ENCODE data around the gene ADI1. TPM values are rescaled to one million over a fixed set of nuclear protein-coding genes. Genes with fewer than 3 reads are reported as not detected.

ADI1 gene
- 10 to 100 TPM; 27.0 to 33.0 TPM for total RNA-seq
- total RNA-seq: 30.8 to 39.3 reads per million in 2 donors

DNA sequence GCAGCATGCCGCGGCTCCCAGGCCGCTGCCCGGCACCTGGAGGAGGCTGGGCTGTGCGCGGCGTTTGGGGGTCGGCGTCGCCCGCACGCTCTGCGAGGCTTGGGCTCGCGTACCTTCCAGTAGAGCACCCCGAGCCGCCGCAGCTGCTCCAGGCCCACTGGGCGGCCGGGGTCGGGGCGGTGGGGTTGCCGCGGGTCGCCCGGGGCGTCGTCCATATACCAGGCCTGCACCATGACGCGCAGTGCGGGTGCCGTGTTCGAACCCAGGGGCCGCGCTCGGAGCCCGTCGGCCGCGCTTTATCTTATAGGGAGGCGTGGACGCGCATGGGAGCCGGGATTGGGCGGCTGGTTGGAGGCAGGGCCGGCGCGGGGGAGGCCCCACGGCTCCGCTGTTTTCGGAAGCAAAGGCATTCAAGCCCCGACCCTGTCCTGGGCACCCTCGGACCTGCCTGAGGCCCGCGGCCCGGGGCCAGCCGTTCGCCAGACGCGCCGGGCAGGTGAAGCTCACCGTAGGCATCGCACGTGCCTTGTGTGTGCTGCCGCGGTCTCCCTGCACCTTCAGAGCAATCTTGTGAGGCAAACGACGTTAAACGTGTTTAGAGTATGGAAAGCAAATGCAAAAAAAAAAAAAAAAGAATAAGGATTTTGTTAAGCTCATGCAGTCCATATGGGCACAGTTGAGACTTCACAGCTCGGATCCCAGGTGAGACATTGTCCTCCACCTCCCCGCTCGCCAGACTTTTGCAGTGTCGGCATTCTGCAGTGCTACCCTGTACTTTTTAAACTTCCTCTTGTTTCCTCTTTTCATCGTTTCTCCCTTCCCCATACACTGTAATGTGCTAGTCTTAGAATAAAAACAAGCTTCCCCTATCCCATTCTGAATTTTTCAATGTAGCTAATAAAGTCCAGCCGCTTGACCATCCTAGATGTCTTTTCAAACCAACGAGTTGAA is at the start of gene ADI1:
TSS of gene ADI1 (minus strand) at position 277 of the 951 bp plus-strand sequence. CDS start at position 233, 44 bp downstream.
- no peaks in the 10 kb centered on the region for H3K27me3 Mint-ChIP-seq
- no peaks in the 10 kb centered on the region for H3K9me3 ChIP-seq (ENCODE audit: control insufficient read depth, low read length, poor library complexity, severe bottlenecking)
- H3K27ac Mint-ChIP-seq: peak within 1 kb of the TSS; percentile 93
- ATAC-seq: peak; percentile 74
- H3K4me1 Mint-ChIP-seq: peaks cover 33% of the 10 kb centered on the region
- peak; percentile 63 to 67 (median 67) for DNase-seq
- H3K4me3 Mint-ChIP-seq: peak within 1 kb of the TSS; percentile 92
- peaks cover 3% of the 10 kb centered on the region for H3K36me3 Mint-ChIP-seq (ENCODE audit: low read depth)

GRCh38 chr2:3566806-3567205 is 47.5 kb upstream of the ADI1 start:
- no peaks in the 10 kb centered on the region for H3K27me3 Mint-ChIP-seq
- ATAC-seq: no peak
- no peak overlapping the region for H3K27ac Mint-ChIP-seq
- H3K9me3 ChIP-seq (ENCODE audit: control insufficient read depth, low read length, poor library complexity, severe bottlenecking): no peaks in the 10 kb centered on the region
- no peak overlapping the region for H3K4me3 Mint-ChIP-seq
- H3K36me3 Mint-ChIP-seq (ENCODE audit: low read depth): no peaks in the 10 kb centered on the region
- no peak for DNase-seq
- H3K4me1 Mint-ChIP-seq: peaks cover 2% of the 10 kb centered on the region

- Mint-ChIP-seq H3K27ac (no peak overlapping the region), H3K4me1 (peaks cover 2% of the 10 kb centered on the region), H3K4me3 (no peak overlapping the region), H3K36me3 (ENCODE audit: low read depth) (peaks cover 2% of the 10 kb centered on the region), H3K27me3 (no peaks in the 10 kb centered on the region)
- DNase-seq (no peak), ATAC-seq (no peak)
- H3K9me3 ChIP-seq (ENCODE audit: control insufficient read depth, low read length, poor library complexity, severe bottlenecking): no peaks in the 10 kb centered on the region
These were observed 45.8 kb upstream of the ADI1 start for GRCh38 chr2:3565117-3565516.

GRCh38 chr2:3563521-3563976 is 44.2 kb upstream of the ADI1 start:
- Mint-ChIP-seq H3K4me1 (peaks cover 2% of the 10 kb centered on the region), H3K27ac (no peak overlapping the region), H3K36me3 (ENCODE audit: low read depth) (peaks cover 2% of the 10 kb centered on the region), H3K27me3 (no peaks in the 10 kb centered on the region), H3K4me3 (no peak overlapping the region)
- DNase-seq (no peak), ATAC-seq (no peak)
- no peaks in the 10 kb centered on the region for H3K9me3 ChIP-seq (ENCODE audit: control insufficient read depth, low read length, poor library complexity, severe bottlenecking)

GRCh38 chr2:3558205-3559014 is 39.1 kb upstream of the ADI1 start, which contains the start of gene RNASEH1:
TSS of gene RNASEH1 (minus strand) at chr2:3558333. CDS start at chr2:3558260, 73 bp downstream.
- Mint-ChIP-seq H3K36me3 (ENCODE audit: low read depth) (peaks cover 2% of the 10 kb centered on the region), H3K4me3 (peak within 1 kb of the TSS; percentile 93), H3K4me1 (peaks cover 15% of the 10 kb centered on the region), H3K27me3 (no peaks in the 10 kb centered on the region), H3K27ac (peak within 1 kb of the TSS; percentile 92)
- H3K9me3 ChIP-seq (ENCODE audit: control insufficient read depth, low read length, poor library complexity, severe bottlenecking): no peaks in the 10 kb centered on the region
- peak; percentile 96 for ATAC-seq
- DNase-seq: peak; percentile 94 to 99 (median 96)

DNA sequence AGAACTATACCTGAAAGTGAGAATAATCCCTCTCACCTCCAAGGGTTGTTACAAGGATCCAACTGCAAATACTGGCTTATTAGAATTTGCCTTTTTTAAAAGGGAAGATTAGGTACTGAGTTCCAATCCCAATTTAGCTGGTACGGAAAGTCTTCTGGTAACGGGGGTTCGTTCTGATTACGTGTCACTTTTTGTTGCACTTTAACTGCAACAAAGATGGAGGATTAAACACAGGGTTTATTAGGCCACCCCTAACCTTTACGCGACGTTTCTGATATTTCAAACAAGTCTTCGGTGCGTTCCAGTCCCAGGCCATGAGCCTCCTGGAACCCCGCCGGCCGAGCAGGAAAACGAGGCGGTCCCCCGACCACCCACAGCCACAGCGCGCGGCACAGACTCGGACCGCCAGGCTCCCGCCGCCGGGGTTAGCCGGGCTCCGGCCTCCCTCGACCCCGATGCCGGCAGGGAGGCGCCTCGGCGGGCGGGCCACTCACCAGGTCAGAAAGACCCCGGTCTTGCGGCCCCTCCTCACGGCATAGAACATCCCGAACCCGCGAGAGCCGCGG is 38.4 kb upstream of the ADI1 start:
- Mint-ChIP-seq H3K27me3 (no peaks in the 10 kb centered on the region), H3K36me3 (ENCODE audit: low read depth) (peaks cover 2% of the 10 kb centered on the region), H3K4me1 (peaks cover 15% of the 10 kb centered on the region), H3K4me3 (peak overlapping the region; percentile 93), H3K27ac (peak overlapping the region; percentile 92)
- H3K9me3 ChIP-seq (ENCODE audit: control insufficient read depth, low read length, poor library complexity, severe bottlenecking): no peaks in the 10 kb centered on the region
- no peak for DNase-seq
- peak; percentile 20 for ATAC-seq

DNA sequence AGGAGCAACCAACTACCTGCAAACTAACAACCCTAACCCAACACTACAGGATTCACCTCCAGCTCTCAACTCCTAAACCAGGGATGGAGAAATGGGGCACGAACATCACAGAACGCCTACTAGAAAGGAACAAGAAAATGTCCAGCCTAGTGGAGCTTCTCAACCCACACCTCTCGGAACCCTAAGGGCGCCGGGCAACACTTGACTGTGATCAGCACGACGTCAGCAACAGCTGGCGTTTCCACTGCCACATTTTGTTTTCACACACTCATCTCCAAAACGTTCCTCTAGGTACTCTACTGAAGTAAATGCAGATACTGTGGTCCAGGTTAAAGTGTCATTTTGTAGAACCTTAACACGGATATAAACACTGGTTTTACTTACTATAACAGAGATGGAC is 34.6 kb upstream of the ADI1 start:
- no peak overlapping the region for H3K4me3 Mint-ChIP-seq
- ATAC-seq (no peak), DNase-seq (no peak)
- H3K36me3 Mint-ChIP-seq (ENCODE audit: low read depth): peaks cover 6% of the 10 kb centered on the region
- peaks cover 13% of the 10 kb centered on the region for H3K4me1 Mint-ChIP-seq
- no peak overlapping the region for H3K27ac Mint-ChIP-seq
- no peaks in the 10 kb centered on the region for H3K9me3 ChIP-seq (ENCODE audit: control insufficient read depth, low read length, poor library complexity, severe bottlenecking)
- H3K27me3 Mint-ChIP-seq: no peaks in the 10 kb centered on the region

DNA sequence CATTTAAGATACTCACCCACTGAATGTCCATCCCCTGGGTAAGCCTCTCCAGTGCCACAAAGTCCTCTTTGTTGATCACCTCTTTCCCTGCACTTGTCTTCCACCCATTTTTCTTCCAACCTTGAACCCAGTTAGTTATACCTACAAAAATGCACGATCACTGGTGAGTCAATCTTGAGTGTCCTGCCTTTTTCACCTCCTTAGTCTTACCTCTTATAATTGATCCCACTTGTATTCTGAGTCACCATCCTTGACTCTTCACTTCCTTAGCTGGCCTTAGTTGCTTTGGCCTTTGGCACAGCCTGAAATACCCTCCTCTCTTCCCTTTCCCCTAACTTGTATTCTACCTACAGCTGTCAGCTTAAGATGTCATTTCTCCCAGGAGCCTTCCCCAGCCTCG is 28.6 kb upstream of the ADI1 start:
- Mint-ChIP-seq H3K36me3 (ENCODE audit: low read depth) (peaks cover 21% of the 10 kb centered on the region), H3K27me3 (no peaks in the 10 kb centered on the region), H3K27ac (no peak overlapping the region), H3K4me3 (no peak overlapping the region), H3K4me1 (no peaks in the 10 kb centered on the region)
- no peaks in the 10 kb centered on the region for H3K9me3 ChIP-seq (ENCODE audit: control insufficient read depth, low read length, poor library complexity, severe bottlenecking)
- ATAC-seq: no peak
- no peak for DNase-seq

- ATAC-seq (no peak), DNase-seq (no peak)
- no peaks in the 10 kb centered on the region for H3K9me3 ChIP-seq (ENCODE audit: control insufficient read depth, low read length, poor library complexity, severe bottlenecking)
- Mint-ChIP-seq H3K4me1 (peaks cover 5% of the 10 kb centered on the region), H3K27ac (no peak overlapping the region), H3K27me3 (no peaks in the 10 kb centered on the region), H3K36me3 (ENCODE audit: low read depth) (peaks cover 18% of the 10 kb centered on the region), H3K4me3 (no peak overlapping the region)
These were observed 26.6 kb upstream of the ADI1 start for GRCh38 chr2:3545788-3546478.

DNA sequence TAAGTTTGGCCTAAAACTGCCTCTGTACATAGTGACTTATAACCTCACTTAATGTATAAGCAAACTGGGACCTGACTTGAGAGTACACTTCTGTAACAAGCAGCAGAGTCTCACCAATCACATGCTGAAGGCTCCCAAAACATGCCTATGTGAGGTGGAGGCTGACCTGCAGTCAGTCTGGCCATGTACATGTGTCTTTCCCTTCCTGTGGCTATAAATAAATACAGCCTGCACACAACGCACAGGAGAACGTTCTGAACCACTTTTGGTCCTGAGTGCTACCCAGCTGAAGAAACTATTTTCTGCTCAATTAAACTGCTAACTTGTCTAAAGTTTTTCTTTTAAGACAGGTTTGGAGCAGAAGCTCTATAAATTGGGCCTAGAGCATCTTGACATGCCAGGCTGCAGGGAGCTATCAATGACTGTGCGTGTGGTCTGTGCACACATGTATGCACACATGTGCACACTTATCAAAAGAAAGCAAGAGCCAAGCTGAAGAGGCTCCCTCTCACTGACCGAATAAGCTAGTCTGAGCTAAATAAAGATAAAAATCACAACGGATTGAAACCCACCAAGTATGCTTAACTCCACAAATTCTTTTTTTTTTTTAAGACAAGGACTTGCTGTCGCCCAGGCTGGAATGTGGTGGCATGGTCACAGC is 23.8 kb upstream of the ADI1 start:
- DNase-seq (no peak), ATAC-seq (no peak)
- H3K27me3 Mint-ChIP-seq: no peaks in the 10 kb centered on the region
- no peak overlapping the region for H3K27ac Mint-ChIP-seq
- H3K4me1 Mint-ChIP-seq: peaks cover 5% of the 10 kb centered on the region
- peaks cover 11% of the 10 kb centered on the region for H3K36me3 Mint-ChIP-seq (ENCODE audit: low read depth)
- no peak overlapping the region for H3K4me3 Mint-ChIP-seq
- H3K9me3 ChIP-seq (ENCODE audit: control insufficient read depth, low read length, poor library complexity, severe bottlenecking): no peaks in the 10 kb centered on the region

DNA sequence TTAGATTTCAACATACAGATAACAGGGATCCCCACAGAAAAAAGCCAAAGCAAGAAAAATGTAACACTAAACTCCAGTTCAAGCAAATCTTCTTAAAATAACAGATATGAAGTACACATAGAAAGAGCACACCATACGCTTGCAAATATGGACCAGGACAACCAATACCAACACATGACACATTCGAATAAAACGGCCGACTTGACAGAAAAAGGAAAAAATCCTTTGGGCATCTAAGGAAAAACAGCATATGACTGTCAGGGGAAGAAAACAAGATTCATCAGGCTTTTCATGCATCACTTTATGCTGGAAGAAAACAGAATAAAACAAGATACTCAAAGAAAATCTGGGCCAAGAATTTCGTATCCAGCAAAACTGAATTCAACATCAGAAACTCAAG is 22.8 kb upstream of the ADI1 start:
- Mint-ChIP-seq H3K4me1 (peaks cover 5% of the 10 kb centered on the region), H3K4me3 (no peak overlapping the region), H3K36me3 (ENCODE audit: low read depth) (peaks cover 7% of the 10 kb centered on the region), H3K27ac (no peak overlapping the region), H3K27me3 (no peaks in the 10 kb centered on the region)
- ATAC-seq (no peak), DNase-seq (no peak)
- H3K9me3 ChIP-seq (ENCODE audit: control insufficient read depth, low read length, poor library complexity, severe bottlenecking): no peaks in the 10 kb centered on the region

DNA sequence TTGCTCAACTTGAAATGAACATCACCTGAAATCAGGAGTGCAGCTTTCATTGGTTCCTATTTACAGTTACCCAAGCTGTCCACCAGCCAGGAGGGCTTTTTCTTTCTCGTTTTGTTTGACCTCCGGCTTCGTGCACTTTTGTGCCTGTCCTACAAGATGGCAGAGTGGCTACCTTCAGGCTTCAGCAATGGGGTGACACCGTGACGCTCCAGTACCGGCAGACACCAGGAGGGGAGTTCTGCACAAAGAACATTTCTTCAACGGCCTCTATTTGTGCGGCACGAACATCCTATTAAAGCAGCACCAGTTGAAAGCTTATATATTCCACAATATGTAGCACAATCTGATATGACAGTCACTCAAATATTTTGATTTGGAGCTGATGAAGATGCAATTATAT is 20.5 kb upstream of the ADI1 start:
- Mint-ChIP-seq H3K27ac (peak overlapping the region; percentile 37), H3K4me1 (peaks cover 5% of the 10 kb centered on the region), H3K36me3 (ENCODE audit: low read depth) (peaks cover 3% of the 10 kb centered on the region), H3K4me3 (no peak overlapping the region), H3K27me3 (no peaks in the 10 kb centered on the region)
- ATAC-seq (no peak), DNase-seq (no peak)
- H3K9me3 ChIP-seq (ENCODE audit: control insufficient read depth, low read length, poor library complexity, severe bottlenecking): no peaks in the 10 kb centered on the region

Data from T-helper 17 cell (primary cell).